RPMI8226 (cell line): ENCODE data around the gene POR.

Experiments used
- DNase-seq: peaks from one replicate; pipeline ENCODE4 v3.0.0-alpha.2; 2015

The POR gene

GRCh38 chr7:75980430-75981202 is 65.7 kb downstream of the POR start:
- no peak for DNase-seq

DNA sequence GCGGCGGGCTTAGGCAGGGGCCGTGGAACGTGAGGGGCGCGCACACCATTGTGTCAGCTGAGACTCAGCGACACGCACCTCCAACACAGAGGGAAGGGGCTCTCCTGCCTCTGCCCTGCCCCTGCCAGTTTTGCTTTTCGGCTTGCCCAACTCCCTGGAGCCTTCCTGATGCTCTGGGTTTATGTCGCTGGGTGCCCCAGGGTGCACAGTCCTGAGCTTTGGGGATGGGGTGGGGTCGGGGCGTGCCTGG is 66.2 kb downstream of the POR start:
- DNase-seq: no peak

- DNase-seq: no peak
Observed at GRCh38 chr7:75981453-75982305, 66.7 kb downstream of the POR start.

- DNase-seq: no peak
Observed at GRCh38 chr7:75982306-75983064, 67.5 kb downstream of the POR start.

GRCh38 chr7:75983471-75984129 is 68.6 kb downstream of the POR start:
- DNase-seq: no peak

- DNase-seq: no peak
Observed at GRCh38 chr7:75984130-75985008, 69.4 kb downstream of the POR start.

- DNase-seq: no peak
Observed at GRCh38 chr7:75985009-75985517, 70.1 kb downstream of the POR start.

- DNase-seq: no peak
Observed at GRCh38 chr7:75985518-75986146, 70.7 kb downstream of the POR start.

DNA sequence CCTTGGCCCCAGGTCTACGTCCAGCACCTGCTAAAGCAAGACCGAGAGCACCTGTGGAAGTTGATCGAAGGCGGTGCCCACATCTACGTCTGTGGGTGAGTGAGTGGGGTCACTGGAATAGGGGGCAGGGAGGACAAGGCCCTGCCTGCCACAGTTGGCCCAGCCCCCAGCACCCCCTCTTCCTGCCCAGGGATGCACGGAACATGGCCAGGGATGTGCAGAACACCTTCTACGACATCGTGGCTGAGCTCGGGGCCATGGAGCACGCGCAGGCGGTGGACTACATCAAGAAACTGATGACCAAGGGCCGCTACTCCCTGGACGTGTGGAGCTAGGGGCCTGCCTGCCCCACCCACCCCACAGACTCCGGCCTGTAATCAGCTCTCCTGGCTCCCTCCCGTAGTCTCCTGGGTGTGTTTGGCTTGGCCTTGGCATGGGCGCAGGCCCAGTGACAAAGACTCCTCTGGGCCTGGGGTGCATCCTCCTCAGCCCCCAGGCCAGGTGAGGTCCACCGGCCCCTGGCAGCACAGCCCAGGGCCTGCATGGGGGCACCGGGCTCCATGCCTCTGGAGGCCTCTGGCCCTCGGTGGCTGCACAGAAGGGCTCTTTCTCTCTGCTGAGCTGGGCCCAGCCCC is 71.3 kb downstream of the POR start:
- DNase-seq: no peak

GRCh38 chr7:75987026-75987804 is 72.3 kb downstream of the POR start:
- DNase-seq: no peak

DNA sequence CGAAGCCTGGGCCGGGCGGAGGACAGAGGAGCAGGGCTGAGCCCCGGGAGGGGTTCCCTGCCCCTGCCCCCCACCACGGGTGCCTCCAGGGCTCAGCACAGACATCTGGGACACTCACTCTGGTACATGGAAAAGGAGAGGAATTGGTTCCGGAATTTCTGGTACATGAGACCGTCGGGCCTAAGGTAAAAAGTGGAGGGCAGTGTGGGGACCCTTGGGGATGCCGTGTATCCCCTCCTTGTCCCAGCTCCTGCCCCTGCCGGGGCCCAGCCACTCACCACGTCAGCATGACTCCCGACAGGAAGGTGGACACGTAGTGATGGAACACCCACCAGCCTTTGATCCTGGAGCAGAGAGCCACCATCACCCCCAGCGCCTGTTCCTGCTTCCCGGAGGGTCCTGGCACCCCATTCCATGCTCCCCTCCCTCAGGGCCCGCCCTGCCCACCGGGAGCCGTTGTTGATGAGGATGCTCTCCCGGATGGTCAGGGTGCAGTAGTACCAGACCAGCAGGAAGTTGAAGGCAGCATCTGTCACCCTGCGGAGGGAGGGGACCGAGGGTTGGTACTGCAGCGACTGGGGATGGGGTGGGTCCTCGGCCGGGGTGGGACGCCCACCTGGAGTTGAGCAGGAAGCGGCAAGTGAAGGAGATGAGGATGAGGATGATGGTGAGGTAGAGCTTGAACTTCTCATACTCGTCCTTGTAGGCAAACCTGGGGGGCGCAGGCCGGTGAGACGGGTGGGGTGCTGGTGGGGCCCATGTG is 73.0 kb downstream of the POR start:
- no peak for DNase-seq

GRCh38 chr7:75988568-75989499 is 73.9 kb downstream of the POR start:
- DNase-seq: no peak

DNA sequence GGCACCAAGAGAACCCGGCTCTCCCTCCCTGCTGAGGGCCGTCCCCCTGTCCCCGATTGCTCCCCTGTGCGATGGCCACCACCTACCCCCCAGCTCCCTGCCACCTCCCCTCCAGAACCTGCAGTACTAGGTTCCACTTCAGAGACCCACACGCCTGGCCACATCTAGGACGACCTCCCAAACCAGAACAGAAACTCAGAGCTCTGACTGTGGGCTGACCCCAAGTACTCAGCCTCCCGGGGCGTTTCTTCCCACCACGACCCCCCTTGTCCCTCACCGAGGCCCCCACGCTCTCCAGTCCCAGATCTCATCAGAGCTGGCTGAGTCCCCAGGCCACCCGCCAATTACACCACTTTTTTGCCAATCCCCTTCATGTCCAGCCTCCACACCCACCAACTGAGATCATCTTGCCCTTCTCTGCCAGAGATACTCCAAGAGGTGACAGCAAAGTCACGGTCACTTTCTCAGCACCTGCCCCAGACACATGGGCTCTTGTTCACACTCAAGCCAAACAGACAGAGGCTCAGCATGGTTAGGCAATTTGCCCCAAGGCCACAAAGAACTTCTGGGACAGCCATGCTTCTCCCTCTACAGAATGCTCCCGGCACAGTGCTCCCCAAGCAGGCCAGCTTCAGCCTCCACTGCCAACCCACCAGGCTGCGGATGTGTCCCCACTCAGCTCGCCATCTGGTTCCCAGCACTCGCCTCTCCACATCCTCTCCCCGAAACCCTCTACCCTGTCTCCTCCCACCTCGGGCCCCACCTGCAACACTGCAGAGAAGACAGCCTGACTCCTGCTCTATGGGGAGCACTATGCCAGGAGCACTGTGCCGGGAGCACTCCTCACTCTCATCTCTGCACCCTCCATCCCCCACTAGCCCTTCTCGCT is 74.8 kb downstream of the POR start:
- no peak for DNase-seq

- DNase-seq: no peak
Observed at GRCh38 chr7:75991531-75992082, 76.7 kb downstream of the POR start.

- DNase-seq: no peak
Observed at GRCh38 chr7:75992083-75992755, 77.3 kb downstream of the POR start.
